ENCODE results near the gene GLI3. TPM values are rescaled to one million over a fixed set of nuclear protein-coding genes. Genes with fewer than 3 reads are reported as not detected.

Gene GLI3
- total RNA-seq, 1 experiment from 2014 or later = 45.0 TPM

GRCh38 chr7:42074076-42074475 lies 162.9 kb downstream of the GLI3 start:
- no peaks in the 10 kb centered on the region for H3K79me2 ChIP-seq (ENCODE audit: insufficient read depth, low read length)
- Mint-ChIP-seq H3K9me3 (no peaks in the 10 kb centered on the region; a peak in 1 of 5 replicates), H3K4me1 (peaks cover 28 to 31% of the 10 kb centered on the region in 2 experiments), H3K27ac (peak overlapping the region in 2 of 3 experiments; percentile 1 to 46; a peak in 3 of 7 replicates), H3K36me3 (ENCODE audit: insufficient read depth in 1 of 3, low read depth in 3 of 3) (no peaks in the 10 kb centered on the region; a peak in 1 of 7 replicates), H3K27me3 (ENCODE audit: low read depth) (no peaks in the 10 kb centered on the region), H3K4me3 (no peak overlapping the region)
- no peak overlapping the region for H2BK15ac ChIP-seq (ENCODE audit: low read depth, low read length)
- no peaks in the 10 kb centered on the region for H3K79me1 ChIP-seq (ENCODE audit: insufficient read depth, low read depth, low read length, poor library complexity, severe bottlenecking)
- no peak overlapping the region for H2BK12ac ChIP-seq (ENCODE audit: insufficient read length, low read depth, low read length)
- H3K14ac ChIP-seq (ENCODE audit: insufficient read depth, low read length) = no peak overlapping the region
- peaks cover 5% of the 10 kb centered on the region; the same call in 1 of the 2 replicates for H3K4me1 ChIP-seq (ENCODE audit: insufficient read depth, low read length)
- H4K5ac ChIP-seq (ENCODE audit: insufficient read length, low read depth, low read length) = no peak overlapping the region
- no peak overlapping the region for H3K27ac ChIP-seq (ENCODE audit: insufficient read length, low read depth, low read length)
- H3K4me2 ChIP-seq (ENCODE audit: insufficient read depth, insufficient read length, low read length) = no peak overlapping the region
- no peak for DNase-seq
- no peaks in the 10 kb centered on the region for H3K27me3 ChIP-seq (ENCODE audit: insufficient read depth, low read length)
- no peak overlapping the region for H4K91ac ChIP-seq (ENCODE audit: insufficient read length, low read depth, low read length)
- no peak overlapping the region for H2AK5ac ChIP-seq (ENCODE audit: insufficient read length, low read length)
- H4K20me1 ChIP-seq (ENCODE audit: control insufficient read depth, insufficient read depth, insufficient read length) = no peaks in the 10 kb centered on the region
- H4K8ac ChIP-seq (replicated peaks; ENCODE audit: insufficient read length, low read depth, low read length) = no peak overlapping the region
- no peak overlapping the region for H3K23ac ChIP-seq (ENCODE audit: insufficient read length, low read depth, low read length)
- H3K18ac ChIP-seq (ENCODE audit: insufficient read length, low read depth, low read length) = no peak overlapping the region
- no peak overlapping the region for H2BK5ac ChIP-seq (ENCODE audit: insufficient read length, low read length)
- H2BK120ac ChIP-seq (ENCODE audit: low read depth, low read length, poor library complexity, severe bottlenecking) = no peak overlapping the region
- no CpG with 5 or more reads among the region's 4 CpGs for WGBS (ENCODE audit: extremely low coverage, insufficient read length, low lambda C conversion rate)
- H3K9ac ChIP-seq (ENCODE audit: extremely low read depth, insufficient read length, low read length) = no peak overlapping the region
- no peak overlapping the region for H3K4ac ChIP-seq (ENCODE audit: low read depth, low read length)
- TF ChIP-seq CTCF (conservative IDR thresholded peaks at IDR 0.05) = no peak
- H2AFZ ChIP-seq (ENCODE audit: low read length) = no peak overlapping the region
- no peak overlapping the region for H3T11ph ChIP-seq (ENCODE audit: low read length)
- no peaks in the 10 kb centered on the region for H3K23me2 ChIP-seq (ENCODE audit: insufficient read length, low read depth, low read length, poor library complexity, severe bottlenecking)
- H2BK20ac ChIP-seq (ENCODE audit: low read depth, low read length, poor library complexity, severe bottlenecking) = no peak overlapping the region
- no peaks in the 10 kb centered on the region for H3K9me3 ChIP-seq (ENCODE audit: control insufficient read depth, low read depth, low read length)
- no peak overlapping the region for H3K56ac ChIP-seq (ENCODE audit: insufficient read length, low read depth, low read length)
